SU-DHL-6 (cell line): ENCODE data around the gene FAM20C.

ENCODE experiments used
- EZH2phosphoT487 ChIP-seq: fragments of 200-600 bp; sonication (generic), shearing (Covaris generic); conservative IDR thresholded peaks from 2 replicates; pipeline ENCODE4 v1.6.1; 2018; ENCODE audit warnings: mild to moderate bottlenecking, antibody characterized with exemption, low read length, moderate library complexity, mixed read lengths
- TF ChIP-seq, protein P1 (sequence below): fragments of 200-600 bp; sonication (generic); IDR thresholded peaks from one replicate; pipeline ENCODE4 v1.5.1; 2017; ENCODE audit warnings: antibody characterized with exemption, mild to moderate bottlenecking, low read length, moderate library complexity; ENCODE audit not compliant: insufficient read depth, poor library complexity, severe bottlenecking

DNA sequence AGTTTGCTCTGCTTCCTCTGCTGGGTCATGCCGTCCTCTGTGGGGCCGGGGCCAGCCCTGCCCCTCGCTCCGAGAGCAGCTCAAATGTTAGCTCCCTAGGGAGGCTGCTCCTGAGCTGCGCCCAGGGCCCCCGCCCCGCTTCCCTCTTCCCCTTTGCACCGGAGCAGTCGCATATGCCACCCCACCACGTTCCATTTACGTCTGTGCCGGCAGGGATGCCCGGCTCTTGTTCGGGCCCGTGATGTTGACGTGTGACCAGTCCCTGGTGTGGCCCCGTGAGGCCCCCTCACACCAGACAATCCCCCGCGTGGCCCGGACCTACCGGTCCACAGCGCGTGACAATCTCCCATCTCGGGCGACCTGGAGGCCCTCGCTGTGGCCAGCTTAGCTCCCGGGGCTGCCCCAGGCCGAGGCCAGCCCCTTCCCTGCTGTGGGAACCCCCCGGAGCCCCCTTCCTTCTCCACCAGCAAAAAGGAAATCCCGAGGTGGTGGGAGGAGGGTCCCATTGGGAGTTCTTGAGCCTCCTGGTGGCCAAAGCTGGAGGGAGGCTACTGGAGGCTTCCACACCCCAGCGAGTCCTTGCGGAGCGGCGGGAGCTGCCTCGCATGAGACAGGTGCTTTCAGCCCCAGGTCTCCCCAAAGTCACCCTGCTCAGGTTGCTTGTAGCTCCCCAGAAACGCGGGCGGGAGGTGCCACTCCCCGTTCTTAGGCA lies 15.2 kb downstream of the FAM20C start:
- TF ChIP-seq, protein P1, sequence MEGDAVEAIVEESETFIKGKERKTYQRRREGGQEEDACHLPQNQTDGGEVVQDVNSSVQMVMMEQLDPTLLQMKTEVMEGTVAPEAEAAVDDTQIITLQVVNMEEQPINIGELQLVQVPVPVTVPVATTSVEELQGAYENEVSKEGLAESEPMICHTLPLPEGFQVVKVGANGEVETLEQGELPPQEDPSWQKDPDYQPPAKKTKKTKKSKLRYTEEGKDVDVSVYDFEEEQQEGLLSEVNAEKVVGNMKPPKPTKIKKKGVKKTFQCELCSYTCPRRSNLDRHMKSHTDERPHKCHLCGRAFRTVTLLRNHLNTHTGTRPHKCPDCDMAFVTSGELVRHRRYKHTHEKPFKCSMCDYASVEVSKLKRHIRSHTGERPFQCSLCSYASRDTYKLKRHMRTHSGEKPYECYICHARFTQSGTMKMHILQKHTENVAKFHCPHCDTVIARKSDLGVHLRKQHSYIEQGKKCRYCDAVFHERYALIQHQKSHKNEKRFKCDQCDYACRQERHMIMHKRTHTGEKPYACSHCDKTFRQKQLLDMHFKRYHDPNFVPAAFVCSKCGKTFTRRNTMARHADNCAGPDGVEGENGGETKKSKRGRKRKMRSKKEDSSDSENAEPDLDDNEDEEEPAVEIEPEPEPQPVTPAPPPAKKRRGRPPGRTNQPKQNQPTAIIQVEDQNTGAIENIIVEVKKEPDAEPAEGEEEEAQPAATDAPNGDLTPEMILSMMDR, result no peak
- no peak for TF ChIP-seq EZH2phosphoT487
